Prostate gland (tissue), 2 donors: ENCODE results near the gene IMPA2. TPM values are rescaled to one million over a fixed set of nuclear protein-coding genes. Genes with fewer than 3 reads are reported as not detected.
"Not testable (repeated sequence)": the region's sequence is repeated elsewhere in the genome, so short reads cannot be mapped to it uniquely, and the experiment has no call there.

Source experiments
- DNase-seq: peaks from one replicate; pipeline ENCODE4 v3.0.0-alpha.2; 2019; ENCODE audit warnings: low spot score
- H3K27ac ChIP-seq, 2 donors: fragments of 200-600 bp; sonication (generic); 2 replicates each; pipeline ENCODE4 v1.5.1; 2017 to 2019
- H3K27me3 ChIP-seq: fragments of 200-600 bp; sonication (generic); replicated peaks from 2 replicates; pipeline ENCODE4 v1.5.1; 2019; ENCODE audit not compliant: insufficient read depth
- H3K36me3 ChIP-seq, 2 donors: fragments of 200-600 bp; sonication (generic); 1 replicate in 1 of 2; 2 replicates in 1 of 2; pipeline versions ENCODE4 v1.5.1 to v1.8.1; 2017 to 2019
- H3K4me1 ChIP-seq: fragments of 200-600 bp; sonication (generic); replicated peaks from 2 replicates; pipeline ENCODE4 v1.5.1; 2019
- H3K4me3 ChIP-seq, 2 donors: fragments of 200-600 bp; sonication (generic); 2 replicates each; pipeline ENCODE4 v1.5.1; 2017 to 2019
- H3K9me3 ChIP-seq: fragments of 200-600 bp; sonication (generic); 2 replicates; pipeline ENCODE4 v1.5.1; 2017
- POLR2A ChIP-seq: fragments of 450-650 bp; IDR thresholded peaks from one replicate; pipeline ENCODE4 v1.6.1; 2016; ENCODE audit warnings: antibody characterized with exemption, mild to moderate bottlenecking
- POLR2AphosphoS5 ChIP-seq: sonication (generic); formaldehyde crosslinking; IDR thresholded peaks from one replicate; pipeline ENCODE4 v1.6.1; 2017; ENCODE audit warnings: antibody characterized with exemption
- WGBS: methylation state at CpG from one replicate; pipeline ENCODE4 v1.1.5; 2018; 5-methylcytosine and 5-hydroxymethylcytosine counted together
- intact Hi-C: fragments of 100-400 bp; cut with DNase I; formaldehyde crosslinking; loops from one replicate; pipeline ENCODE4 v1.14.2; 2022
- total RNA-seq, 2 donors: library from RNA; depleted of rRNA; stranded (reverse); fragments of >200 nt; gene quantifications; one replicate each; pipeline ENCODE4 v1.1.0, GENCODE V29; 2016
- TF ChIP-seq, protein P1 (sequence below), 4 experiments: fragments of 200-600 bp in 2 of 4; fragments of 450-650 bp in 2 of 4; sonication (generic) in 2 of 4; IDR thresholded peaks; 1 replicate in 3 of 4; 2 replicates in 1 of 4; pipeline ENCODE4 v1.5.1; 2016 to 2019; ENCODE audit warnings: antibody characterized with exemption in 4 of 4, mild to moderate bottlenecking in 2 of 4, moderate library complexity in 2 of 4

The IMPA2 gene
- total RNA-seq, 2 donors from 2014 or later = 16.6 to 17.9 TPM

DNA sequence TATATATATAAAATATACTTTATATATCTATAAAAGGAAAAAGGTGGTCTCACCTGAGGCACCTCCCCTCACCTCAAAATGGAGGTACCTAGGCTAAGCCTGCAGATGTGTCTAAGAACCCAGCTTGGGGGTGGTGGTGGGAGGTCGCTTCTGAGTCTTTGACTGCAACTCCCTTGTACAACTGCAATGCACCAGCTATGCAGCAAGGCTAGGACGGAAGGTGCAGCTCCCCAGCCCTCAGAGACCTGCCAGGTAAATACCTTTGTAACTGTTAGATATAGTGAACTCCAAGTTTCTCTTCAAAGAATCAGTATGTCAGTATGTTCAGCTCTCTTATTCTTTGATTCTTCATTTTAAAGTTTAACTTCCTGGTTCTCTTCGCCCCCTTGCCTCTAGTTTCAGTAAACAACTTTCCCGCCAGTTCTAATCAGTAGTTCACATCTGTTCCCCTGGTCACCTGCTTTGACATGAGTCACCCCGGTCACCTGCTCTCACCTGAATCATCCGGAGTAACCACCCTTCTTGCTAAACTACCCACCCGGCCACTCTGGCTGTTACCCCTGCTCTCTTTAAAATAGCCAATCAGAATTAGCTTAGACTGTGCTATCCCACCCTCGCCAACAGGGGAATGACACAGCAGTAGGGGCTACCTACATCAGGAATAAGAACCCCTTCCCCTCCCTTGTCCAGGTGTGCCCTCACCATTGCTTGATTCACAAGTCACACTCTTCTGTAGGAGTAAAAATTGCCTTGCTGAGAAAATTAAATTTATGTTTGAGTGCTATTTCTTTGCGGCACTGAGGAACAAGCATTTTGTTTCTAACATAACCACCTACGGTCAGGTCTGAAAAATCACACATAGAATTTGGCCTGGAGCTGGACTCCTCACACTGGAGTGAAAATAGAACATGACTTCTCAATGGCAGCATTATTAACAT, 24.7 kb upstream of the IMPA2 start:
- DNase-seq = no peak
- no peak overlapping the region for H3K4me3 ChIP-seq
- no peak overlapping the region for H3K27ac ChIP-seq
- no peaks in the 10 kb centered on the region for H3K36me3 ChIP-seq
- H3K27me3 ChIP-seq = no peaks in the 10 kb centered on the region
- 91% methylated on average over 10 of the region's 10 CpGs for WGBS
- intact Hi-C loops = no loop called here
- H3K9me3 ChIP-seq = no peaks in the 10 kb centered on the region
- H3K4me1 ChIP-seq = no peaks in the 10 kb centered on the region
- no peak for TF ChIP-seq POLR2A
- no peak for TF ChIP-seq POLR2AphosphoS5
- TF ChIP-seq, protein P1, sequence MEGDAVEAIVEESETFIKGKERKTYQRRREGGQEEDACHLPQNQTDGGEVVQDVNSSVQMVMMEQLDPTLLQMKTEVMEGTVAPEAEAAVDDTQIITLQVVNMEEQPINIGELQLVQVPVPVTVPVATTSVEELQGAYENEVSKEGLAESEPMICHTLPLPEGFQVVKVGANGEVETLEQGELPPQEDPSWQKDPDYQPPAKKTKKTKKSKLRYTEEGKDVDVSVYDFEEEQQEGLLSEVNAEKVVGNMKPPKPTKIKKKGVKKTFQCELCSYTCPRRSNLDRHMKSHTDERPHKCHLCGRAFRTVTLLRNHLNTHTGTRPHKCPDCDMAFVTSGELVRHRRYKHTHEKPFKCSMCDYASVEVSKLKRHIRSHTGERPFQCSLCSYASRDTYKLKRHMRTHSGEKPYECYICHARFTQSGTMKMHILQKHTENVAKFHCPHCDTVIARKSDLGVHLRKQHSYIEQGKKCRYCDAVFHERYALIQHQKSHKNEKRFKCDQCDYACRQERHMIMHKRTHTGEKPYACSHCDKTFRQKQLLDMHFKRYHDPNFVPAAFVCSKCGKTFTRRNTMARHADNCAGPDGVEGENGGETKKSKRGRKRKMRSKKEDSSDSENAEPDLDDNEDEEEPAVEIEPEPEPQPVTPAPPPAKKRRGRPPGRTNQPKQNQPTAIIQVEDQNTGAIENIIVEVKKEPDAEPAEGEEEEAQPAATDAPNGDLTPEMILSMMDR (IDR thresholded peaks at IDR 0.05) = no peak

DNA sequence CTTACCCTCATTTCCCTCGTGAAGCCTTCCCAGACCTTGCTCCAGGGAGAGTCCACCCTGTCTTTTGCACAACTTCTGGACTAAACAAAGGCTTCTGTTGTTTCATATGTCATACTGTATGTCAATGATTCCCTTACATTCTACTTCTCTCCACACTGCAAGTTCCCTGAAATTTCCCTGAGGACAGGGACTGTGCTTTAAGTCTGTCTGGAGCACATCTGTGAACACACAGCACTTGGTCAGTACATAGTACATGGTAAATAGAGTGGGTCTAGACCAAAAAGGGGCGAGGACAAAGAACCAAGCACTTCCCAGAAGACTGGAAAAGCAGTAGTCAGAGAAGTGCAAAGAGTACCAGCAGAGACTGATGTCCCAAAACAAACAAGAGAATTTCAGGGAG, 23.7 kb upstream of the IMPA2 start:
- Histone ChIP-seq H3K9me3 (no peaks in the 10 kb centered on the region), H3K27ac (no peak overlapping the region), H3K4me1 (no peaks in the 10 kb centered on the region), H3K36me3 (no peaks in the 10 kb centered on the region), H3K27me3 (no peaks in the 10 kb centered on the region), H3K4me3 (no peak overlapping the region)
- 82% methylated on average over 2 of the region's 2 CpGs for WGBS
- DNase-seq = no peak
- TF ChIP-seq POLR2A (no peak), POLR2AphosphoS5 (no peak)
- TF ChIP-seq, protein P1 (IDR thresholded peaks at IDR 0.05) = no peak
- intact Hi-C loops = no loop called here

DNA sequence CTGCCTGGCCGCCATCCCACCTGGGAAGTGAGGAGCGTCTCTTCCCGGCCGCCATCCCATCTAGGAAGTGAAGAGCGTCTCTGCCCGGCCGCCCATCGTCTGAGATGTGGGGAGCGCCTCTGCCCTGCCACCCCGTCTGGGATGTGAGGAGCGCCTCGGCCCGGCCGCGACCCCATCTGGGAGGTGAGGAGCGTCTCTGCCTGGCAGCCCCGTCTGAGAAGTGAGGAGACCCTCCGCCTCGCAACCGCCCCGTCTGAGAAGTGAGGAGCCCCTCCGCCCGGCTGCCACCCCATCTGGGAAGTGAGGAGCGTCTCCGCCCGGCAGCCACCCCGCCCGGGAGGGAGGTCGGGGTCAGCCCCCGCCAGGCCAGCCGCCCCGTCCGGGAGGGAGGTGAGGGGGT, 21.7 kb upstream of the IMPA2 start:
- WGBS = 95% methylated on average over 8 of the region's 33 CpGs
- H3K4me3 ChIP-seq, H3K36me3 ChIP-seq, H3K27ac ChIP-seq, intact Hi-C loops, H3K27me3 ChIP-seq, DNase-seq, H3K9me3 ChIP-seq, H3K4me1 ChIP-seq: not testable (repeated sequence)

DNA sequence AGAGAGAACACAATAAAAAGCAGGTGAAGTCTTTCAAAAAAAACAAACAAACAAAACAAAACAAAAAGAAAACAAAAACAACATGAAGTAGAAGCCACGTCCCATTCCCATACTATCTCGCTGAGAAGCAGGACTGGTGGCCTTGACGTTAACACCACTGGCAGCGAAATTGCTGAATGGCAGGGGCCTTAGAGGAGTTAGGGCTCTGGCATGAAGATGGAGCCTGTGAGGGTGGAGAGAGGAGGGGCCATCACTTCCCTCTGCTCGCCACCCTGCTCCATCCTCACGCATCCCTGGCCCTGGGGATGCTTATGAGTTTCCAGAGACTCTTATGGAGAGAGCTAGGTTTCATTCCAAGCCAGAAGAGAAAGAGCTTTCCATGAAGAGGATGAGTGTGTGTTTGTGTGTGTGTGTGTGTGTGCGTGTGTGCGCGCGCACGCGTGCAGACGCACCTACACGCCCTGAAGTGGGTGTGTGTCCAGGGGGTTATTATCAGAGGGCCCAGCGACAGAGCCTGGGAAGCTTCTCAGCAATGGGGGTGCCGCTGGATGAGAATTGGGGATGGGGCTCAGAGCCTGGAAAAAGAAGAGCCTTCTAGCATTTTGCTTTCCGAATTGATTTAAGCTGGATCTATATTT, 20.4 kb upstream of the IMPA2 start:
- TF ChIP-seq, protein P1 (IDR thresholded peaks at IDR 0.05) = no peak
- TF ChIP-seq POLR2A (no peak), POLR2AphosphoS5 (no peak)
- WGBS = 88% methylated on average over 17 of the region's 17 CpGs
- H3K27ac ChIP-seq = no peak overlapping the region

DNA sequence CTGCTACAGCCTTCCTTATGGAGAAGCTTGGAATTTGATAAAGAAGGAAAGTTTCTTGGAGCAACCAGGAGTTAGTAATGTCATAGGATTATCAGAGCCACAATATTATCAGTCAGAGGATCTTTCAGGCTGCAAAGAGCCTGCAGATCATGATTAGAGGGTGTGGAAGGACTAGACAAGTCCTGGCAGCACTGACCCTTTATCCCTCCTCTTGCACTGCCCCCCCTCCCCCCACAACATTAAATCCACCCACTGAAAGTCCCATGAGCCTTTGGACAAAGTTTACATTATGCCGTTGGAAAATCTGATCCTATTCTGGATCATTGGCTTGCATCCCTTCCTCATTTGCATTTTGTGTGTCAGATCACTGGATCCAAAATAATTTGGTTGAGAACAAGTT, 18.7 kb upstream of the IMPA2 start:
- Histone ChIP-seq H3K27ac (no peak overlapping the region), H3K4me3 (no peak overlapping the region), H3K4me1 (no peaks in the 10 kb centered on the region), H3K36me3 (no peaks in the 10 kb centered on the region), H3K27me3 (no peaks in the 10 kb centered on the region), H3K9me3 (no peaks in the 10 kb centered on the region)
- intact Hi-C loops = no loop called here
- no peak for DNase-seq
- 13% methylated on average over 1 of the region's 1 CpG for WGBS
- no peak for TF ChIP-seq POLR2A
- TF ChIP-seq, protein P1 (IDR thresholded peaks at IDR 0.05) = no peak
- TF ChIP-seq POLR2AphosphoS5 = no peak

More for the DNA sequence above, 20.4 kb upstream of the IMPA2 start:
- H3K4me3 ChIP-seq = no peak overlapping the region
- no peaks in the 10 kb centered on the region for H3K36me3 ChIP-seq
- H3K9me3 ChIP-seq = no peaks in the 10 kb centered on the region
- no peaks in the 10 kb centered on the region for H3K27me3 ChIP-seq
- intact Hi-C loops = no loop called here
- no peak for DNase-seq
- no peaks in the 10 kb centered on the region for H3K4me1 ChIP-seq
